Stomach (tissue), 4 donors: ENCODE results near the gene ITPR2.

Experiments
- EP300 ChIP-seq: sonication (generic); formaldehyde crosslinking; IDR thresholded peaks from one replicate; pipeline ENCODE4 v1.6.1; 2017; ENCODE audit warnings: antibody characterized with exemption
- POLR2A ChIP-seq, 4 donors: fragments of 450-650 bp; IDR thresholded peaks; one replicate each; pipeline ENCODE4 v1.6.1; 2016; ENCODE audit warnings: antibody characterized with exemption in 4 of 4, control low read depth in 2 of 4, mild to moderate bottlenecking in 1 of 4, moderate library complexity in 1 of 4
- POLR2AphosphoS5 ChIP-seq, 3 donors: sonication (generic); formaldehyde crosslinking; IDR thresholded peaks; one replicate each; pipeline ENCODE4 v1.6.1; 2016; ENCODE audit warnings: antibody characterized with exemption in 3 of 3
- TF ChIP-seq, protein P1 (sequence below), 7 experiments: fragments of 450-650 bp in 4 of 7; fragments of 200-600 bp in 3 of 7; sonication (generic) in 3 of 7; IDR thresholded peaks; one replicate each; pipeline ENCODE4 v1.5.1; 2016 to 2019; ENCODE audit warnings: antibody characterized with exemption in 7 of 7, control low read depth in 2 of 7, mild to moderate bottlenecking in 1 of 7

DNA sequence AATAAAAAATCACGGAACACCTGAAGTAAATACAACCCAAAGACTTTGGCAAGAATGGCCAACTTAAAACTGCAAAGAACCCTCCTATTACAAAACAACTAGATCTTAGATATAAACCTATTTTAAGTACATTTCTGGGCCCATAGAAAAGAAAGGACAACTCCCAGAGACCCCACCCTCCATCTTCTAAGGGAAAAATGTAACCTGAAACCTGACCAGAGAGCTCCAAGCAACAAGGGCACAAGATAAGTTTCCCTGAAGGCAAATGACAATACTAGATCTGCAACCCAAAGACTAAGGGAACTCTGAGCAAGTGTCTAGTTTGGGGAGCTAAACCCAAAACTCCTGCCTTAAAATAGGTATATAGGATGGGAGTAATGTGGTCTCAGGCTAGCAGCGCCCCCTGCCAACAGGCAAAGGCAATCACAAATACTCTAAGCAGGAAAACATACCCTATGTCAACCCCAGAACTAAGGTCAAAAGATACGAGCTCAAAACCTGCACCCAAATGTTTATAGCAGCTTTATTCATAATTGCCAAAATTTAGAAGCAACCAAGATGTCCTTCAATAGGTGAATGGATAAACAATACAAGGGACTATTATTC lies 218.9 kb downstream of the ITPR2 start:
- TF ChIP-seq, protein P1, sequence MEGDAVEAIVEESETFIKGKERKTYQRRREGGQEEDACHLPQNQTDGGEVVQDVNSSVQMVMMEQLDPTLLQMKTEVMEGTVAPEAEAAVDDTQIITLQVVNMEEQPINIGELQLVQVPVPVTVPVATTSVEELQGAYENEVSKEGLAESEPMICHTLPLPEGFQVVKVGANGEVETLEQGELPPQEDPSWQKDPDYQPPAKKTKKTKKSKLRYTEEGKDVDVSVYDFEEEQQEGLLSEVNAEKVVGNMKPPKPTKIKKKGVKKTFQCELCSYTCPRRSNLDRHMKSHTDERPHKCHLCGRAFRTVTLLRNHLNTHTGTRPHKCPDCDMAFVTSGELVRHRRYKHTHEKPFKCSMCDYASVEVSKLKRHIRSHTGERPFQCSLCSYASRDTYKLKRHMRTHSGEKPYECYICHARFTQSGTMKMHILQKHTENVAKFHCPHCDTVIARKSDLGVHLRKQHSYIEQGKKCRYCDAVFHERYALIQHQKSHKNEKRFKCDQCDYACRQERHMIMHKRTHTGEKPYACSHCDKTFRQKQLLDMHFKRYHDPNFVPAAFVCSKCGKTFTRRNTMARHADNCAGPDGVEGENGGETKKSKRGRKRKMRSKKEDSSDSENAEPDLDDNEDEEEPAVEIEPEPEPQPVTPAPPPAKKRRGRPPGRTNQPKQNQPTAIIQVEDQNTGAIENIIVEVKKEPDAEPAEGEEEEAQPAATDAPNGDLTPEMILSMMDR (IDR thresholded peaks at IDR 0.05) = peak in 2 of 7 experiments; percentile 19
- TF ChIP-seq POLR2A (IDR thresholded peaks at IDR 0.05) (no peak), EP300 (no peak), POLR2AphosphoS5 (IDR thresholded peaks at IDR 0.05) (no peak)
